Measurements from ENCODE around the gene KCNQ1.

KCNQ1 gene

GRCh38 chr11:2717561-2718325 is 272.9 kb downstream of the KCNQ1 start:
- DNase-seq (ENCODE audit: low read depth): no peak

GRCh38 chr11:2718817-2719438 is 274.1 kb downstream of the KCNQ1 start:
- no peak for DNase-seq (ENCODE audit: low read depth)

GRCh38 chr11:2719831-2720590 is 275.2 kb downstream of the KCNQ1 start:
- DNase-seq (ENCODE audit: low read depth): no peak

- no peak for DNase-seq (ENCODE audit: low read depth)
Observed at GRCh38 chr11:2721210-2721916, 276.6 kb downstream of the KCNQ1 start.

- DNase-seq (ENCODE audit: low read depth): no peak
Observed at GRCh38 chr11:2722955-2723354, 278.1 kb downstream of the KCNQ1 start.

GRCh38 chr11:2724104-2724503 is 279.3 kb downstream of the KCNQ1 start:
- DNase-seq (ENCODE audit: low read depth): no peak

GRCh38 chr11:2724653-2725367 is 280.0 kb downstream of the KCNQ1 start:
- no peak for DNase-seq (ENCODE audit: low read depth)

- peak; percentile 21 for DNase-seq (ENCODE audit: low read depth)
Observed at GRCh38 chr11:2725368-2726300, 280.8 kb downstream of the KCNQ1 start.

GRCh38 chr11:2726964-2727363 is 282.2 kb downstream of the KCNQ1 start:
- no peak for DNase-seq (ENCODE audit: low read depth)

GRCh38 chr11:2728128-2728662 is 283.4 kb downstream of the KCNQ1 start:
- DNase-seq (ENCODE audit: low read depth): no peak

- no peak for DNase-seq (ENCODE audit: low read depth)
Observed at GRCh38 chr11:2728663-2729332, 284.0 kb downstream of the KCNQ1 start.

- no peak for DNase-seq (ENCODE audit: low read depth)
Observed at GRCh38 chr11:2729841-2730240, 285.0 kb downstream of the KCNQ1 start.

- no peak for DNase-seq (ENCODE audit: low read depth)
Observed at GRCh38 chr11:2730272-2731129, 285.7 kb downstream of the KCNQ1 start.

- no peak for DNase-seq (ENCODE audit: low read depth)
Observed at GRCh38 chr11:2731130-2732125, 286.6 kb downstream of the KCNQ1 start.

- no peak for DNase-seq (ENCODE audit: low read depth)
Observed at GRCh38 chr11:2732261-2732939, 287.6 kb downstream of the KCNQ1 start.

- DNase-seq (ENCODE audit: low read depth): no peak
Observed at GRCh38 chr11:2732940-2733628, 288.3 kb downstream of the KCNQ1 start.
